Keratinocyte (primary cell): ENCODE measurements around the gene LRBA. TPM values are rescaled to one million over a fixed set of nuclear protein-coding genes. Genes with fewer than 3 reads are reported as not detected.
A peak's percentile ranks its signal among the peaks of the same experiment; 100 is the strongest.

Source experiments
- DNase-seq: peaks from one replicate; pipeline ENCODE4 v3.0.0-alpha.2; 2011; ENCODE audit warnings: low read depth, missing footprints, low spot score
- FAIRE-seq: peaks from 2 replicates; lab custom pipeline; 2011; peaks lifted over from hg19 to GRCh38; lab: Jason Lieb, UNC
- H2AFZ ChIP-seq: 2 replicates; pipeline ENCODE4 v1.6.0; 2012; ENCODE audit warnings: low read length, control low read depth, inconsistent platforms; ENCODE audit not compliant: control insufficient read depth
- H3K27ac ChIP-seq: 2 replicates; pipeline ENCODE4 v1.5.1; 2011; ENCODE audit warnings: low read length; ENCODE audit not compliant: control insufficient read depth, insufficient read depth
- H3K27me3 ChIP-seq: 3 replicates; pipeline ENCODE4 v1.6.0; 2011; ENCODE audit warnings: low read length; ENCODE audit not compliant: control insufficient read depth, insufficient read depth; ENCODE audit errors: extremely low read depth
- H3K36me3 ChIP-seq, 2 experiments: 2 replicates in 1 of 2; 3 replicates in 1 of 2; pipeline ENCODE4 v1.5.1; 2011; ENCODE audit warnings: low read length in 2 of 2, mild to moderate bottlenecking in 1 of 2; ENCODE audit not compliant: control insufficient read depth in 2 of 2, insufficient read depth in 2 of 2; ENCODE audit errors: extremely low read depth in 1 of 2
- H3K4me1 ChIP-seq: 3 replicates; pipeline ENCODE4 v1.5.1; 2011; ENCODE audit warnings: low read length; ENCODE audit not compliant: control insufficient read depth, insufficient read depth; ENCODE audit errors: extremely low read depth
- H3K4me2 ChIP-seq: 3 replicates; pipeline ENCODE4 v1.6.0; 2011; ENCODE audit warnings: low read depth, low read length; ENCODE audit not compliant: control insufficient read depth, insufficient read depth; ENCODE audit errors: extremely low read depth
- H3K4me3 ChIP-seq, 3 experiments: fragments of 200-600 bp in 1 of 3; sonication (generic) in 1 of 3; 2 replicates in 2 of 3; 3 replicates in 1 of 3; pipeline ENCODE4 v1.5.1; 2011 to 2016; ENCODE audit warnings: low read length in 3 of 3, mild to moderate bottlenecking in 3 of 3, control low read depth in 2 of 3, inconsistent platforms in 1 of 3, low read depth in 1 of 3, mixed read lengths in 1 of 3, mixed run types in 1 of 3, moderate library complexity in 1 of 3; ENCODE audit not compliant: control insufficient read depth in 2 of 3, insufficient read depth in 2 of 3; ENCODE audit errors: extremely low read depth in 1 of 3
- H3K79me2 ChIP-seq: 2 replicates; pipeline ENCODE4 v1.6.0; 2012; ENCODE audit warnings: low read length; ENCODE audit not compliant: control insufficient read depth, insufficient read depth
- H3K9ac ChIP-seq: 3 replicates; pipeline ENCODE4 v1.6.0; 2011; ENCODE audit warnings: low read length; ENCODE audit not compliant: control insufficient read depth, insufficient read depth; ENCODE audit errors: extremely low read depth
- H3K9me1 ChIP-seq: 3 replicates; pipeline ENCODE4 v1.6.0; 2011; ENCODE audit warnings: low read length; ENCODE audit not compliant: control insufficient read depth, insufficient read depth; ENCODE audit errors: extremely low read depth
- H3K9me3 ChIP-seq: 2 replicates; pipeline ENCODE4 v1.5.1; 2012; ENCODE audit warnings: low read depth, low read length; ENCODE audit not compliant: control insufficient read depth
- H4K20me1 ChIP-seq: 3 replicates; pipeline ENCODE4 v1.6.0; 2011; ENCODE audit warnings: low read length; ENCODE audit not compliant: control insufficient read depth, insufficient read depth; ENCODE audit errors: extremely low read depth
- CTCF ChIP-seq, 3 experiments: IDR thresholded peaks in 1 of 3; conservative IDR thresholded peaks in 1 of 3; optimal IDR thresholded peaks in 1 of 3; 2 replicates in 2 of 3; 3 replicates in 1 of 3; pipeline versions ENCODE3 to v1.5.1; 2011; ENCODE audit warnings: low read length in 3 of 3, mild to moderate bottlenecking in 3 of 3, moderate library complexity in 2 of 3, control low read depth in 1 of 3, inconsistent platforms in 1 of 3; ENCODE audit not compliant: insufficient read depth in 2 of 3; ENCODE audit errors: extremely low read depth in 1 of 3
- EZH2 ChIP-seq: IDR thresholded peaks from one replicate; pipeline ENCODE4 v1.6.1; 2012; ENCODE audit warnings: inconsistent platforms, mild to moderate bottlenecking, low read length, moderate library complexity
- dilution Hi-C: fragments of 300-500 bp; cut with MboI; formaldehyde crosslinking; loops from one replicate; pipeline ENCODE4 v1.7.0; 2020; ENCODE audit warnings: low sequenced_read_pairs; ENCODE audit not compliant: extremely low pct_ligation_motif_present
- polyA plus RNA-seq, 5 experiments: library from polyadenylated mRNA; depleted of rRNA in 3 of 5; stranded (reverse) in 3 of 5; stranded (forward) in 1 of 5; unstranded in 1 of 5; fragments of >200 nt; gene quantifications; 1 replicate in 1 of 5; 2 replicates in 3 of 5; 3 replicates in 1 of 5; pipeline versions ENCODE4 v1.2.1 to v1.2.3, GENCODE V29; 2011 to 2012; ENCODE audit warnings: missing spikeins in 2 of 5, low read depth in 1 of 5, low replicate concordance in 1 of 5

LRBA gene
- polyA plus RNA-seq, 1 donor (not counting 4 experiments of a cell fraction or from before 2014, with no cell fraction given): 35.6 TPM

DNA sequence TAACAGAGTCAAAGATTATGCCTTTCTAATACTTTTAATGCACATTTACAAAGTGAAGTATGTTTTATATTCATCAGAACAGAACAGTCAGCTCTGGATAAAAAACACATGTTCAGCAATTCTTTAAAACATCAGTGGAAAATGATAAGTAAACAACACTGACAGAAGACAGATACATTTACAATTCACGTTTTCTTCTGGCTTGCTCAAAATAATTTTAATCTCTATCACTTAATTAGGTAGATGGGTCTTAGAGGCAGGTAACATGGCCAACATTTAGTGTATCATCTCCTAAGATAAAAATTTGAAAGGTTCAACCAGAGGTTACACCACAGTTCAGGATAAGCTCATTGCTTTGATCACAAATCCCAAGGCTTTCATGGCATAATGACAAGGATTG is 589.9 kb downstream of the LRBA start:
- Histone ChIP-seq H3K4me3 (no peak overlapping the region), H3K27me3 (no peaks in the 10 kb centered on the region), H3K27ac (no peak overlapping the region), H2AFZ (no peak overlapping the region), H3K9me3 (no peaks in the 10 kb centered on the region), H4K20me1 (no peaks in the 10 kb centered on the region), H3K9me1 (no peaks in the 10 kb centered on the region), H3K4me2 (no peak overlapping the region), H3K79me2 (no peaks in the 10 kb centered on the region), H3K36me3 (peaks cover 0 to 2% of the 10 kb centered on the region in 2 experiments), H3K4me1 (no peaks in the 10 kb centered on the region), H3K9ac (no peak overlapping the region)
- TF ChIP-seq CTCF (optimal IDR thresholded peaks at IDR 0.05 in 1 of 3, IDR thresholded peaks at IDR 0.05 in 1 of 3, conservative IDR thresholded peaks at IDR 0.05 in 1 of 3; ENCODE audit: extremely low read depth in 1 of 3, insufficient read depth in 2 of 3, low read length in 3 of 3) (no peak), EZH2 (no peak)
- DNase-seq: no peak
- peak; percentile 51 for FAIRE-seq
- dilution Hi-C loops: no loop called here

- Histone ChIP-seq H3K4me1 (no peaks in the 10 kb centered on the region), H2AFZ (no peak overlapping the region), H3K27ac (no peak overlapping the region), H3K9me3 (no peaks in the 10 kb centered on the region), H3K9ac (no peak overlapping the region), H4K20me1 (no peaks in the 10 kb centered on the region), H3K4me2 (no peak overlapping the region), H3K79me2 (no peaks in the 10 kb centered on the region), H3K4me3 (no peak overlapping the region), H3K9me1 (no peaks in the 10 kb centered on the region), H3K36me3 (peaks cover 0 to 2% of the 10 kb centered on the region in 2 experiments), H3K27me3 (no peaks in the 10 kb centered on the region)
- no peak for FAIRE-seq
- DNase-seq: no peak
- dilution Hi-C loops: no loop called here
- no peak for TF ChIP-seq CTCF (optimal IDR thresholded peaks at IDR 0.05 in 1 of 3, IDR thresholded peaks at IDR 0.05 in 1 of 3, conservative IDR thresholded peaks at IDR 0.05 in 1 of 3; ENCODE audit: extremely low read depth in 1 of 3, insufficient read depth in 2 of 3, low read length in 3 of 3)
- no peak for TF ChIP-seq EZH2
Measured at GRCh38 chr4:150423503-150423902, 591.6 kb downstream of the LRBA start.
